ENCODE measurements around the gene ZFP57. TPM values are rescaled to one million over a fixed set of nuclear protein-coding genes. Genes with fewer than 3 reads are reported as not detected.

The ZFP57 gene
- total and polyA plus RNA-seq, 2 experiments from 2014 or later, result 0.59 to 0.84 TPM

GRCh38 chr6:29666826-29667130 is 14.2 kb downstream of the ZFP57 start:
- Histone ChIP-seq H3K4me2 (peak overlapping the region; percentile 21), H3K36me3 (ENCODE audit: insufficient read depth) (no peaks in the 10 kb centered on the region), H3K9me2 (ENCODE audit: insufficient read depth) (no peaks in the 10 kb centered on the region), H2AFZ (no peak overlapping the region), H3K27me3 (ENCODE audit: insufficient read depth) (no peaks in the 10 kb centered on the region), H4K20me1 (replicated peaks; ENCODE audit: insufficient read depth) (no peaks in the 10 kb centered on the region), H3F3A (replicated peaks; ENCODE audit: low read depth) (peaks cover 13% of the 10 kb centered on the region), H3K4me1 (ENCODE audit: insufficient read depth) (peaks cover 39% of the 10 kb centered on the region), H3K4me3 (peak overlapping the region; percentile 10), H3K27ac (ENCODE audit: low read depth) (peak overlapping the region; percentile 97), H3K79me2 (replicated peaks; ENCODE audit: insufficient read depth) (no peaks in the 10 kb centered on the region)
- Mint-ChIP-seq H3K9me3 (no peaks in the 10 kb centered on the region), H3K4me1 (peaks cover 51% of the 10 kb centered on the region), H3K27ac (peak overlapping the region; percentile 94), H3K27me3 (ENCODE audit: insufficient read depth, low read depth, poor library complexity) (peaks cover 16% of the 10 kb centered on the region), H3K36me3 (ENCODE audit: low read depth) (no peaks in the 10 kb centered on the region; the same call in 2 of the 3 replicates), H3K4me3 (peak overlapping the region; percentile 26; the same call in 1 of the 3 replicates)
- TF ChIP-seq JUNB (IDR thresholded peaks at IDR 0.05; ENCODE audit: unreplicated experiment) (no peak), EZH2phosphoT487 (IDR thresholded peaks at IDR 0.05; ENCODE audit: unreplicated experiment) (no peak), ETS1 (IDR thresholded peaks at IDR 0.05) (no peak), EZH2 (IDR thresholded peaks at IDR 0.05; ENCODE audit: low read depth, unreplicated experiment) (no peak), STAT1 (IDR thresholded peaks at IDR 0.05; ENCODE audit: unreplicated experiment) (no peak), ZNF462 (CRISPR knock-in tag; IDR thresholded peaks at IDR 0.05) (0 out of 2 replicates have a peak, but pooled peaks have one; percentile 39), ZNF114 (CRISPR knock-in tag; IDR thresholded peaks at IDR 0.05) (no peak), NANOG (IDR thresholded peaks at IDR 0.05; ENCODE audit: borderline replicate concordance) (no peak; the same call in 1 of the 2 replicates)
- ATAC-seq (peak; percentile 43), DNase-seq (ENCODE audit: low spot score) (peak; percentile 66)

All from GM23338 (cell line).